A549 treated with AZD2906 at 1 μM for 4 hours (cell line): ENCODE data around the gene PIGN. TPM values are rescaled to one million over a fixed set of nuclear protein-coding genes. Genes with fewer than 3 reads are reported as not detected.

Source experiments
- total RNA-seq: library from RNA; stranded (reverse); fragments of 200-300 nt; extraction: Qiagen RNA extraction; gene quantifications from 5 replicates; pipeline ENCODE4 v1.2.3, GENCODE V29; 2022

Gene PIGN
- total RNA-seq = 7.6 to 9.8 TPM (median 8.7 TPM) in 5 replicates

DNA sequence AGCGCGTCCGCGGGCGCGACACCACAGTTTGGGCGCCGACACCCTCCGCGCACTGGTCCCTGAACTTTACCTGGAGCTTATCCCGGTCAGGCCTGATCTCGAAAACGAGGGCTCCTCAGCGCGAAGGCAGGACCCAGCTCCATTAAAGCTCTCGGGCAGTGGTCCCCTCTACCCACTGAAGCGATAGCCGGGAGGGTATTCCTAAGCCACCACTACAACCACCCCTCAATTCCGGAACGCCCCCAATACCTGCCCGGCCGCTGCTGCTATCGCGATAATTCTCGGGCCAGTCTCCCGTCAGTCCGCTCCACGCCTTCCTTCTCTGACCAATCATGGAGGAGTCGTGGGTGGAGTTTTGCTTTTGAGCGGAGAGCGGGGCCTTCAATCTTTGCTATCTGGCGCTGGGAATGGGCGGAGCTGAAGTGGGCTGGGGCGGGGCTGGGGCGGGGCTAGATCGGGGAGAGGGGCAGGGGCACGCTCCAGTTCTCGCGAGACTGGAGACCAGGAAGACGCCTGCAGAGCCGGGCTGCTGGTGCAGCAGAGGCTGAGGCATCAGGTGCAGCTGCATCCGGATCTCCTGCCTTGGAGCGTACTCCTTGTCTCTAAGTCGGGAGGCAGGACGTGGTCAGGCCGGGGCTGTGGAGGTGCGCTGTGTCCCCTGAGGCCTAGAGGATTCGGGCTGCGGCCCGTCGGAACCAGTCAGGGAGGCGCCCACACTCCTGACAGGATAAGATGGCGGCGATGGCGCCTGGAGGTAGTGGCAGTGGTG is at the start of gene PIGN, which contains the start of gene RELCH:
Gene PIGN (minus strand): TSS at position 283 of the 769 bp plus-strand sequence. CDS start 25,703 bp downstream, outside the sequence.
Gene RELCH (plus strand): TSS at position 482 of the 769 bp plus-strand sequence. CDS start 251 bp downstream, at position 733.

Other genes starting within 250 kb of the PIGN start
- gene RELCH, start 199 bp upstream of the PIGN start, total RNA-seq = 10.7 to 14.9 TPM (median 13.0 TPM) in 5 replicates
- 4.9 to 7.1 TPM (median 6.5 TPM) in 5 replicates for gene TNFRSF11A, start 138.3 kb upstream of the PIGN start, total RNA-seq